HCT116 (cell line): Measurements from ENCODE around the gene FAH. TPM values are rescaled to one million over a fixed set of nuclear protein-coding genes. Genes with fewer than 3 reads are reported as not detected.

Experiments used
- ATAC-seq: fragments of 200-7000 bp; cut with Tn5 transposase; 2 replicates; pipeline ENCODE4 v1.9.1; 2020; ENCODE audit warnings: mild to moderate bottlenecking, moderate library complexity
- BruUV-seq: library from RNA; stranded (reverse); fragments of 400-500 nt; replicated peaks from 2 replicates; lab custom pipeline; 2021; lab: Mats Ljungman, UMichigan
- CTCF ChIA-PET: fragments of 300-600 bp; sonication (Branson Sonifier 250); formaldehyde crosslinking; loops from one replicate; lab custom pipeline; 2021; ENCODE audit warnings: antibody characterized with exemption; lab: Charles Lee
- POLR2A ChIA-PET: fragments of 300-600, 350-600 bp; sonication (Branson Sonifier 250); formaldehyde crosslinking; loops from one replicate; lab custom pipeline; 2021; ENCODE audit warnings: antibody characterized with exemption; lab: Charles Lee
- RAD21 ChIA-PET, 2 experiments: fragments of 300-600 bp; sonication (Branson Sonifier 250); formaldehyde crosslinking; loops; one replicate each; lab custom pipeline; 2023; ENCODE audit warnings: low total read pairs in 2 of 2; ENCODE audit not compliant: uncharacterized antibody in 2 of 2, unreplicated experiment in 2 of 2, low non-redundant PET in 1 of 2; lab: Charles Lee
- DNase-seq: peaks from one replicate; pipeline ENCODE4 v3.0.0-alpha.2; 2010; ENCODE audit warnings: low read depth, low spot score
- H2AFZ ChIP-seq: fragments of 200-600 bp; shearing (Covaris generic), sonication (generic); 2 replicates; pipeline ENCODE4 v1.6.1; 2017; ENCODE audit warnings: low read depth, mixed run types, mixed read lengths, antibody characterized with exemption, low read length; ENCODE audit not compliant: poor library complexity, severe bottlenecking
- H3K27ac ChIP-seq: 2 replicates; pipeline ENCODE4 v1.5.1; 2012; ENCODE audit warnings: low read depth, low read length
- H3K27me3 ChIP-seq: fragments of 200-600 bp; sonication (generic); 2 replicates; pipeline ENCODE4 v1.6.1; 2016; ENCODE audit warnings: mixed run types, low read length, mixed read lengths; ENCODE audit not compliant: insufficient read depth
- H3K36me3 ChIP-seq, 2 experiments: fragments of 200-500 bp in 1 of 2; fragments of 200-600 bp in 1 of 2; sonication (Bioruptor generic) in 1 of 2; sonication (generic) in 1 of 2; 2 replicates each; pipeline versions ENCODE4 v1.5.1 to v1.6.1; 2014 to 2016; ENCODE audit warnings: low read length in 2 of 2, inconsistent platforms in 1 of 2, mixed read lengths in 1 of 2, mixed run types in 1 of 2; ENCODE audit not compliant: insufficient read depth in 2 of 2, control insufficient read depth in 1 of 2
- H3K4me1 ChIP-seq, 2 experiments: fragments of 200-600 bp in 1 of 2; sonication (generic) in 1 of 2; 2 replicates each; pipeline versions ENCODE4 v1.5.1 to v1.6.1; 2012 to 2017; ENCODE audit warnings: low read length in 2 of 2, inconsistent platforms in 1 of 2, mild to moderate bottlenecking in 1 of 2, mixed read lengths in 1 of 2, mixed run types in 1 of 2, moderate library complexity in 1 of 2; ENCODE audit not compliant: insufficient read depth in 2 of 2, control insufficient read depth in 1 of 2
- H3K4me2 ChIP-seq: fragments of 200-600 bp; sonication (generic); 2 replicates; pipeline ENCODE4 v1.6.1; 2017; ENCODE audit warnings: mixed run types, low read length, mixed read lengths
- H3K4me3 ChIP-seq, 2 experiments: fragments of 200-600 bp in 1 of 2; sonication (generic) in 1 of 2; replicated peaks in 1 of 2; 2 replicates each; pipeline ENCODE4 v1.5.1; 2011 to 2016; ENCODE audit warnings: low read length in 2 of 2, control low read depth in 1 of 2, low read depth in 1 of 2, mild to moderate bottlenecking in 1 of 2, mixed read lengths in 1 of 2, mixed run types in 1 of 2
- H3K79me2 ChIP-seq: fragments of 200-600 bp; sonication (generic); 2 replicates; pipeline ENCODE4 v1.6.1; 2017; ENCODE audit warnings: mild to moderate bottlenecking, mixed run types, low read length, moderate library complexity, mixed read lengths; ENCODE audit not compliant: insufficient read depth
- H3K9ac ChIP-seq: fragments of 200-600 bp; sonication (generic); 2 replicates; pipeline ENCODE4 v1.6.1; 2016; ENCODE audit warnings: low read length, mixed read lengths
- H3K9me2 ChIP-seq: fragments of 200-600 bp; sonication (generic), shearing (Covaris generic); 2 replicates; pipeline ENCODE4 v1.6.1; 2017; ENCODE audit warnings: mixed run types, mild to moderate bottlenecking, moderate library complexity; ENCODE audit not compliant: insufficient read depth
- H3K9me3 ChIP-seq, 2 experiments: fragments of 200-500 bp in 1 of 2; fragments of 200-600 bp in 1 of 2; sonication (Bioruptor generic) in 1 of 2; sonication (generic) in 1 of 2; 2 replicates each; pipeline ENCODE4 v1.6.1; 2014 to 2017; ENCODE audit warnings: low read length in 2 of 2, mixed read lengths in 2 of 2, inconsistent platforms in 1 of 2, low read depth in 1 of 2, mild to moderate bottlenecking in 1 of 2, mixed run types in 1 of 2, moderate library complexity in 1 of 2; ENCODE audit not compliant: control insufficient read depth in 1 of 2, insufficient read depth in 1 of 2
- H4K20me1 ChIP-seq: fragments of 200-600 bp; sonication (generic), shearing (Covaris generic); 2 replicates; pipeline ENCODE4 v1.6.1; 2017; ENCODE audit warnings: mixed run types, mild to moderate bottlenecking, moderate library complexity; ENCODE audit not compliant: insufficient read depth
- EZH2 ChIP-seq: fragments of 200-600 bp; sonication (generic); IDR thresholded peaks from 2 replicates; pipeline ENCODE4 v1.6.1; 2017; ENCODE audit warnings: antibody characterized with exemption, mixed run types
- FOSL1 ChIP-seq: IDR thresholded peaks from 2 replicates; pipeline ENCODE4 v1.6.1; 2012; ENCODE audit warnings: low read depth
- POLR2A ChIP-seq: IDR thresholded peaks from 2 replicates; pipeline ENCODE4 v1.7.0; 2011; ENCODE audit warnings: borderline replicate concordance; ENCODE audit not compliant: insufficient read depth, insufficient read length; ENCODE audit errors: extremely low read depth
- POLR2AphosphoS5 ChIP-seq: IDR thresholded peaks from 2 replicates; pipeline ENCODE4 v1.6.1; 2011; ENCODE audit warnings: mild to moderate bottlenecking, low read depth, low read length, moderate library complexity
- RAD21 ChIP-seq: IDR thresholded peaks from 2 replicates; pipeline ENCODE4 v1.6.1; 2012; ENCODE audit warnings: low read depth, mild to moderate bottlenecking
- SRF ChIP-seq: IDR thresholded peaks from 2 replicates; pipeline ENCODE4 v1.6.1; 2012; ENCODE audit warnings: low read depth
- ZFX ChIP-seq: fragments of 450-650 bp; IDR thresholded peaks from 2 replicates; pipeline ENCODE4 v1.6.1; 2017
- intact Hi-C: fragments of 100-400 bp; cut with micrococcal nuclease; formaldehyde crosslinking; loops from 2 replicates; pipeline ENCODE4 v1.10.0; 2022
- total RNA-seq: library from RNA; stranded (reverse); gene quantifications from one replicate; pipeline ENCODE4 v1.2.1, GENCODE V29; 2021; ENCODE audit not compliant: unreplicated experiment
- TF ChIP-seq, protein P1 (sequence below): IDR thresholded peaks from 2 replicates; pipeline ENCODE4 v1.6.1; 2012
- TF ChIP-seq, protein P2 (sequence below): IDR thresholded peaks from 2 replicates; pipeline ENCODE4 v1.6.1; 2012; ENCODE audit warnings: low read depth

The FAH gene
- total RNA-seq, 1 experiment from 2014 or later: 20.0 TPM

DNA sequence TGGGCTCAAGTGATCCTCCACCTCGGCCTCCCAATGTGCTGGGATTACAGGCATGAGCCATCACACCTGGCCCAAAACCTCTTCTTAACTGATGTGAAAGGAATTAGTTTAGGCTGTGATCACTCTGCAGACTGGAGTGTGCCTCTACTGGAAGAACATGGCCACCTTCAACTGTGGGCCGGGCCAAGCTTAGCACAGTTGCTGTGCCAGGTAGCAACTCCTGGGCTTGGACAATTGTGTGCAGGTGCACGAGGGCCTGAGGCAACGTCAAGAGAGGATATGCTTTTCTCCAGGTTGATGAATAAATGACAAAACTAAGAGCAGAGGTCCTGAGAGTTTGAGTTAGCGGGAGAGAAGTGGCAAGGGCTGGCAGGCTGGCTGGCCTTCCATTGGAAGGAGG, 6.5 kb downstream of the FAH start:
- H3K79me2 ChIP-seq: no peaks in the 10 kb centered on the region
- TF ChIP-seq, protein P1, sequence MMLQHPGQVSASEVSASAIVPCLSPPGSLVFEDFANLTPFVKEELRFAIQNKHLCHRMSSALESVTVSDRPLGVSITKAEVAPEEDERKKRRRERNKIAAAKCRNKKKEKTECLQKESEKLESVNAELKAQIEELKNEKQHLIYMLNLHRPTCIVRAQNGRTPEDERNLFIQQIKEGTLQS: no peak
- TF ChIP-seq FOSL1 (no peak), SRF (no peak)
- H3K4me3 ChIP-seq: no peak overlapping the region
- ChIA-PET POLR2A (no interaction called here), CTCF (no interaction called here), RAD21 (no interaction called here)
- no peak for DNase-seq
- no peak for ATAC-seq
- H3K9me3 ChIP-seq: no peaks in the 10 kb centered on the region
- BruUV-seq: no TSS peak
- H3K27ac ChIP-seq: no peak overlapping the region
- no peaks in the 10 kb centered on the region for H3K9me2 ChIP-seq
- peaks cover 3 to 13% of the 10 kb centered on the region in 2 experiments; a peak in 3 of 4 replicates for H3K4me1 ChIP-seq
- no peak overlapping the region for H2AFZ ChIP-seq
- intact Hi-C loops: no loop called here
- H4K20me1 ChIP-seq: no peaks in the 10 kb centered on the region
- H3K27me3 ChIP-seq: no peaks in the 10 kb centered on the region
- H3K9ac ChIP-seq: no peak overlapping the region
- no peak overlapping the region for H3K4me2 ChIP-seq
- no peaks in the 10 kb centered on the region for H3K36me3 ChIP-seq

DNA sequence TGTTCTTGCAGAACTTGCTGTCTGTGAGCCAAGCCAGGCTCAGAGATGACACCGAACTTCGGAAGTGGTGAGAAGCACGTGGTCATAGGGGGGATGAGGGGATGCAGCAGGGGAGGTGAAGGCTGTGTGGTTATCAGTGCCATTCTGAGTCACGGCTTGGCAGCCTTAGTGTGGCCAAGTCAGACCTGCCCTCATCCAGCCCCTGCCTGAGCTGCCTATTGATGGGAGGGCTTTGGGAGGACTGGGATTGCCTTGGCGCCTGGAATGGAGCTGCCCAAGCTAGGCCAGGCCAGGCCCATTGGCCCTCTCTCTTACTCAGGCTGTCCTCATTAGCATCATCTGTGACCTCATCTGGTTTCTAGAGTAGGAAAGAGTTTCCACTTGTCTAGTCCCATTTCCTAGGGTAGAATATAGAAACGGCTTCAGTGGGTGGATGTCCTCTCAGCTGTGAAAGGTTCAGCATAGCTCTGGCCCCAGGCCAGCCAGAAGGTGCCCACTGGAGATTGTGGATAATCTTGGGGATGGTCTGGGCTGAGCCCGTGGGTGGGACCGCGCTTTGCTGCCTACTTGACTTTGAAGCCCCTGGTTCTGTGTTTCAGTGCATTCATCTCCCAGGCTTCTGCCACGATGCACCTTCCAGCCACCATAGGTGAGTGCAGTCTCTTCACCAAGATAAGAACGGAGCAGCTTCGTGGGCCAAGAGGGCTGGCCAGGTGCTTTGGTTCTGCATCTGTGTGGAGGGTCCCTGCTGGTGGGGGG, 7.2 kb downstream of the FAH start:
- no peak overlapping the region for H3K4me2 ChIP-seq
- H3K4me1 ChIP-seq: peaks cover 3 to 13% of the 10 kb centered on the region in 2 experiments; a peak in 3 of 4 replicates
- ChIA-PET RAD21 (no interaction called here), POLR2A (no interaction called here), CTCF (no interaction called here)
- no peak for TF ChIP-seq RAD21
- TF ChIP-seq POLR2A: no peak
- TF ChIP-seq POLR2AphosphoS5: no peak
- no peak for TF ChIP-seq EZH2
- TF ChIP-seq, protein P1: no peak
- TF ChIP-seq ZFX: no peak
- TF ChIP-seq, protein P2, sequence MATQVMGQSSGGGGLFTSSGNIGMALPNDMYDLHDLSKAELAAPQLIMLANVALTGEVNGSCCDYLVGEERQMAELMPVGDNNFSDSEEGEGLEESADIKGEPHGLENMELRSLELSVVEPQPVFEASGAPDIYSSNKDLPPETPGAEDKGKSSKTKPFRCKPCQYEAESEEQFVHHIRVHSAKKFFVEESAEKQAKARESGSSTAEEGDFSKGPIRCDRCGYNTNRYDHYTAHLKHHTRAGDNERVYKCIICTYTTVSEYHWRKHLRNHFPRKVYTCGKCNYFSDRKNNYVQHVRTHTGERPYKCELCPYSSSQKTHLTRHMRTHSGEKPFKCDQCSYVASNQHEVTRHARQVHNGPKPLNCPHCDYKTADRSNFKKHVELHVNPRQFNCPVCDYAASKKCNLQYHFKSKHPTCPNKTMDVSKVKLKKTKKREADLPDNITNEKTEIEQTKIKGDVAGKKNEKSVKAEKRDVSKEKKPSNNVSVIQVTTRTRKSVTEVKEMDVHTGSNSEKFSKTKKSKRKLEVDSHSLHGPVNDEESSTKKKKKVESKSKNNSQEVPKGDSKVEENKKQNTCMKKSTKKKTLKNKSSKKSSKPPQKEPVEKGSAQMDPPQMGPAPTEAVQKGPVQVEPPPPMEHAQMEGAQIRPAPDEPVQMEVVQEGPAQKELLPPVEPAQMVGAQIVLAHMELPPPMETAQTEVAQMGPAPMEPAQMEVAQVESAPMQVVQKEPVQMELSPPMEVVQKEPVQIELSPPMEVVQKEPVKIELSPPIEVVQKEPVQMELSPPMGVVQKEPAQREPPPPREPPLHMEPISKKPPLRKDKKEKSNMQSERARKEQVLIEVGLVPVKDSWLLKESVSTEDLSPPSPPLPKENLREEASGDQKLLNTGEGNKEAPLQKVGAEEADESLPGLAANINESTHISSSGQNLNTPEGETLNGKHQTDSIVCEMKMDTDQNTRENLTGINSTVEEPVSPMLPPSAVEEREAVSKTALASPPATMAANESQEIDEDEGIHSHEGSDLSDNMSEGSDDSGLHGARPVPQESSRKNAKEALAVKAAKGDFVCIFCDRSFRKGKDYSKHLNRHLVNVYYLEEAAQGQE: no peak
- no TSS peak for BruUV-seq
- no peak overlapping the region for H3K4me3 ChIP-seq
- H3K27ac ChIP-seq: no peak overlapping the region
- ATAC-seq (no peak), DNase-seq (no peak)
- H3K36me3 ChIP-seq: 0 out of 4 replicates have a peak, but pooled peaks cover 0 to 2% of the 10 kb centered on the region in 2 experiments
- intact Hi-C loops: no loop called here
- no peaks in the 10 kb centered on the region for H4K20me1 ChIP-seq
- no peak overlapping the region for H3K9ac ChIP-seq
- H3K79me2 ChIP-seq: no peaks in the 10 kb centered on the region
- H3K9me2 ChIP-seq: no peaks in the 10 kb centered on the region
- no peaks in the 10 kb centered on the region for H3K27me3 ChIP-seq
- no peak overlapping the region for H2AFZ ChIP-seq
- H3K9me3 ChIP-seq: no peaks in the 10 kb centered on the region
